HepG2 (cell line): Measurements from ENCODE around the gene MAP2K5. TPM values are rescaled to one million over a fixed set of nuclear protein-coding genes. Genes with fewer than 3 reads are reported as not detected.
A peak's percentile ranks its signal among the peaks of the same experiment; 100 is the strongest.

Experiments used
- ATAC-seq: fragments of 200-7000 bp; cut with Tn5 transposase; 3 replicates; pipeline ENCODE4 v1.9.1; 2020; ENCODE audit warnings: mild to moderate bottlenecking, moderate library complexity
- BruUV-seq: library from RNA; stranded (reverse); fragments of 400-500 nt; replicated peaks from 2 replicates; lab custom pipeline; 2021; lab: Mats Ljungman, UMichigan
- CTCF ChIA-PET: fragments of 300-600 bp; formaldehyde crosslinking; extraction: SDS; loops from one replicate; lab custom pipeline; 2021; ENCODE audit warnings: low total read pairs, inconsistent platforms, low intra/inter-chr PET ratio; lab: Yijun Ruan, JAX
- POLR2A ChIA-PET: fragments of 350-600 bp; sonication (Branson Sonifier 250); formaldehyde crosslinking; loops from one replicate; lab custom pipeline; 2020; ENCODE audit warnings: antibody characterized with exemption, inconsistent platforms; lab: Yijun Ruan, JAX
- DNase-seq: peaks from one replicate; pipeline ENCODE4 v3.0.0-alpha.2; 2015; ENCODE audit warnings: low spot score
- FAIRE-seq: peaks from 3 replicates; lab custom pipeline; 2011; peaks lifted over from hg19 to GRCh38; lab: Jason Lieb, UNC
- H2AFZ ChIP-seq: one replicate; pipeline ENCODE4 v1.6.1; 2011; ENCODE audit warnings: low read length, inconsistent platforms
- H3K27ac ChIP-seq: fragments of 300-600 bp; 3 replicates; pipeline ENCODE4 v1.8.0; 2011; ENCODE audit warnings: mixed run types, mild to moderate bottlenecking, mixed read lengths, low read length, inconsistent platforms; ENCODE audit not compliant: insufficient read depth; ENCODE audit errors: extremely low read length
- H3K27me3 ChIP-seq, 2 experiments: fragments of 200-600 bp in 1 of 2; 2 replicates in 1 of 2; 3 replicates in 1 of 2; pipeline versions ENCODE4 v1.6.0 to v1.8.0; 2011; ENCODE audit warnings: low read length in 2 of 2, mild to moderate bottlenecking in 2 of 2, moderate library complexity in 2 of 2, inconsistent platforms in 1 of 2; ENCODE audit not compliant: insufficient read depth in 2 of 2, control insufficient read depth in 1 of 2
- H3K36me3 ChIP-seq, 2 experiments: fragments of 200-600 bp in 1 of 2; replicated peaks in 1 of 2; 2 replicates in 1 of 2; 3 replicates in 1 of 2; pipeline versions ENCODE4 v1.5.1 to v1.8.0; 2011; ENCODE audit warnings: low read length in 2 of 2, inconsistent platforms in 1 of 2; ENCODE audit not compliant: insufficient read depth in 2 of 2, control insufficient read depth in 1 of 2
- H3K4me1 ChIP-seq: 2 replicates; pipeline ENCODE4 v1.5.1; 2012; ENCODE audit warnings: low read length, inconsistent platforms; ENCODE audit not compliant: insufficient read depth
- H3K4me2 ChIP-seq: 2 replicates; pipeline ENCODE4 v1.6.0; 2011; ENCODE audit warnings: low read depth, low read length, inconsistent platforms
- H3K4me3 ChIP-seq, 3 experiments: fragments of 200-600 bp in 1 of 3; sonication (generic), shearing (Covaris generic) in 1 of 3; replicated peaks in 1 of 3; 2 replicates each; pipeline ENCODE4 v1.5.1; 2011 to 2016; ENCODE audit warnings: low read length in 3 of 3, inconsistent platforms in 2 of 3, low read depth in 2 of 3, mild to moderate bottlenecking in 2 of 3, control low read depth in 1 of 3, mixed read lengths in 1 of 3; ENCODE audit not compliant: insufficient read depth in 1 of 3
- H3K79me2 ChIP-seq: one replicate; pipeline ENCODE4 v1.6.1; 2011; ENCODE audit warnings: low read length, inconsistent platforms; ENCODE audit not compliant: insufficient read depth
- H3K9ac ChIP-seq: 2 replicates; pipeline ENCODE4 v1.6.0; 2011; ENCODE audit warnings: mild to moderate bottlenecking, low read depth, low read length, inconsistent platforms; ENCODE audit not compliant: insufficient read depth
- H3K9me3 ChIP-seq: 2 replicates; pipeline ENCODE4 v1.5.1; 2012; ENCODE audit warnings: mild to moderate bottlenecking, low read length
- H4K20me1 ChIP-seq: 2 replicates; pipeline ENCODE4 v1.6.0; 2011; ENCODE audit warnings: inconsistent platforms, mild to moderate bottlenecking, low read length, moderate library complexity; ENCODE audit not compliant: insufficient read depth
- FOXM1 ChIP-seq: sonication (generic); formaldehyde crosslinking; IDR thresholded peaks from 2 replicates; pipeline ENCODE4 v1.5.0; 2020; ENCODE audit warnings: missing genetic modification reagents
- JUNB ChIP-seq: sonication (generic); formaldehyde crosslinking; IDR thresholded peaks from 2 replicates; pipeline ENCODE4 v1.8.0; 2022; ENCODE audit warnings: missing genetic modification reagents, mild to moderate bottlenecking, borderline replicate concordance
- SALL1 ChIP-seq: sonication (generic); formaldehyde crosslinking; IDR thresholded peaks from 2 replicates; pipeline ENCODE4 v1.8.0; 2022; ENCODE audit warnings: mild to moderate bottlenecking, missing genetic modification reagents
- SMAD9 ChIP-seq: sonication (generic); formaldehyde crosslinking; IDR thresholded peaks from 2 replicates; pipeline ENCODE4 v1.5.1; 2020; ENCODE audit warnings: mild to moderate bottlenecking, missing genetic modification reagents
- SMARCC2 ChIP-seq: fragments of 450-650 bp; IDR thresholded peaks from 2 replicates; pipeline ENCODE4 v1.6.1; 2017; ENCODE audit warnings: antibody characterized with exemption, mild to moderate bottlenecking
- TEAD3 ChIP-seq: optimal IDR thresholded peaks from 2 replicates; pipeline ENCODE3; 2016; ENCODE audit warnings: borderline replicate concordance
- ZNF746 ChIP-seq: sonication (generic); formaldehyde crosslinking; IDR thresholded peaks from 2 replicates; pipeline ENCODE4 v1.8.0; 2022; ENCODE audit warnings: mild to moderate bottlenecking, missing genetic modification reagents
- ZNF850 ChIP-seq: sonication (generic); formaldehyde crosslinking; conservative IDR thresholded peaks from 2 replicates; pipeline ENCODE4 v1.9.0; 2021; ENCODE audit warnings: mild to moderate bottlenecking, missing genetic modification reagents
- WGBS: methylation state at CpG from one replicate; pipeline ENCODE4 v1.1.6; 2017; ENCODE audit warnings: low lambda C conversion rate; 5-methylcytosine and 5-hydroxymethylcytosine counted together
- in situ Hi-C: cut with HindIII; loops from 2 replicates; pipeline ENCODE4 v1.10.0; 2017; ENCODE audit warnings: low pct_unique_long_range_greater_than_20kb; ENCODE audit not compliant: extremely low pct_ligation_motif_present
- intact Hi-C: fragments of 100-400 bp; cut with micrococcal nuclease; formaldehyde crosslinking; loops from one replicate; pipeline ENCODE4 v1.10.0; 2022; ENCODE audit not compliant: unreplicated experiment
- polyA plus RNA-seq, 8 experiments: library from polyadenylated mRNA; depleted of rRNA in 3 of 8; stranded (reverse) in 7 of 8; unstranded in 1 of 8; fragments of >200 nt; fragmentation: Illumina TruSeq in 4 of 8; extraction: Trizol in 4 of 8; gene quantifications; 2 replicates each; pipeline versions ENCODE4 v1.2.1 to v1.2.3, GENCODE V29; 2011 to 2016; ENCODE audit warnings: low read depth in 4 of 8, missing spikeins in 1 of 8, mixed read lengths in 1 of 8; ENCODE audit not compliant: insufficient read depth in 1 of 8
- total RNA-seq, 5 experiments: library from RNA; depleted of rRNA; stranded (reverse); fragments of >200 nt; fragmentation: Illumina TruSeq; extraction: Trizol; gene quantifications; 2 replicates each; pipeline ENCODE4 v1.2.3, GENCODE V29; 2016; ENCODE audit warnings: low read depth in 1 of 5
- TF ChIP-seq, protein P1 (sequence below): sonication (generic); formaldehyde crosslinking; IDR thresholded peaks from 2 replicates; pipeline ENCODE4 v1.4.0; 2020; ENCODE audit warnings: missing genetic modification reagents, borderline replicate concordance
- TF ChIP-seq, protein P2 (sequence below): sonication (generic); formaldehyde crosslinking; IDR thresholded peaks from 2 replicates; pipeline ENCODE4 v1.4.0; 2020; ENCODE audit warnings: missing genetic modification reagents; ENCODE audit errors: not compliant biosample characterization
- TF ChIP-seq, protein P3 (sequence below): sonication (generic); formaldehyde crosslinking; IDR thresholded peaks from 2 replicates; pipeline ENCODE4 v1.5.1; 2020; ENCODE audit warnings: missing genetic modification reagents, mild to moderate bottlenecking, borderline replicate concordance
- TF ChIP-seq, protein P4 (sequence below): IDR thresholded peaks from 2 replicates; pipeline ENCODE4 v1.6.1; 2016; ENCODE audit warnings: missing compliant biosample characterization, missing genetic modification reagents, borderline replicate concordance

MAP2K5 gene
- total and polyA plus RNA-seq, 2 of the 13 experiments (the other 11 are each of a cell fraction or from before 2014, with no cell fraction given), result 4.0 to 4.3 TPM

DNA sequence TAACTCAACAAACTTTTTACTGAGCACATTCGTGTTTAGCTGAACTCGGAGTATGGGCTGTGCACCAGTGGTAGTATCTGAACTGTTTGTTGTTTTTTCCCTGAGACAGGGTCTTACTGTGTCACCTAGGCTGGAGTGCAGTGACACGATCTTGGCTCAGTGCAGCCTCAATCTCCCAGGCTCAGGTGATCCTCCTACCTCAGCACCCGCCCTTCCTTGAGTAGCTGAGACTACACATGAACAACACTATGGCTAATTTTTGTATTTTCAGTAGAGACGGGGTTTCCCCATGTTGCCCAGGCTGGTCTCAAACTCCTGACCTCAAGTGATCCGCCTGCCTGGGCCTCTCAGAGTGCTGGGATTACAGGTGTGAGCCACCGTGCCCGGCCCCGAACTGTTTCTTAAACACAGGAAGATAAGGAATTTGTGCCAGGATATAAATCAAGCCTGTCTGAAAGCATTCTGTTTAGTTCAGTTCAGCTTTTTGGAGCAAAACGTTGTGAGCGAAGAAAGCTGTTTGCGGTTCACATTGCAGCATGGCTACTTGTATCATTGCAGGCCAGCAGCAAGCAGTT is 242.4 kb downstream of the MAP2K5 start (continued):
- TF ChIP-seq FOXM1 (no peak), ZNF746 (CRISPR knock-in tag) (no peak), SMARCC2 (no peak), SMAD9 (CRISPR knock-in tag) (no peak), TEAD3 (CRISPR knock-in tag) (no peak), JUNB (CRISPR knock-in tag) (no peak)
- TF ChIP-seq, protein P1, sequence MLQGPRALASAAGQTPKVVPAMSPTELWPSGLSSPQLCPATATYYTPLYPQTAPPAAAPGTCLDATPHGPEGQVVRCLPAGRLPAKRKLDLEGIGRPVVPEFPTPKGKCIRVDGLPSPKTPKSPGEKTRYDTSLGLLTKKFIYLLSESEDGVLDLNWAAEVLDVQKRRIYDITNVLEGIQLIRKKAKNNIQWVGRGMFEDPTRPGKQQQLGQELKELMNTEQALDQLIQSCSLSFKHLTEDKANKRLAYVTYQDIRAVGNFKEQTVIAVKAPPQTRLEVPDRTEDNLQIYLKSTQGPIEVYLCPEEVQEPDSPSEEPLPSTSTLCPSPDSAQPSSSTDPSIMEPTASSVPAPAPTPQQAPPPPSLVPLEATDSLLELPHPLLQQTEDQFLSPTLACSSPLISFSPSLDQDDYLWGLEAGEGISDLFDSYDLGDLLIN (CRISPR knock-in tag), result no peak
- TF ChIP-seq, protein P2, sequence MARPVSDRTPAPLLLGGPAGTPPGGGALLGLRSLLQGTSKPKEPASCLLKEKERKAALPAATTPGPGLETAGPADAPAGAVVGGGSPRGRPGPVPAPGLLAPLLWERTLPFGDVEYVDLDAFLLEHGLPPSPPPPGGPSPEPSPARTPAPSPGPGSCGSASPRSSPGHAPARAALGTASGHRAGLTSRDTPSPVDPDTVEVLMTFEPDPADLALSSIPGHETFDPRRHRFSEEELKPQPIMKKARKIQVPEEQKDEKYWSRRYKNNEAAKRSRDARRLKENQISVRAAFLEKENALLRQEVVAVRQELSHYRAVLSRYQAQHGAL (CRISPR knock-in tag), result no peak
- TF ChIP-seq, all 625 proteins: peak for 0

DNA sequence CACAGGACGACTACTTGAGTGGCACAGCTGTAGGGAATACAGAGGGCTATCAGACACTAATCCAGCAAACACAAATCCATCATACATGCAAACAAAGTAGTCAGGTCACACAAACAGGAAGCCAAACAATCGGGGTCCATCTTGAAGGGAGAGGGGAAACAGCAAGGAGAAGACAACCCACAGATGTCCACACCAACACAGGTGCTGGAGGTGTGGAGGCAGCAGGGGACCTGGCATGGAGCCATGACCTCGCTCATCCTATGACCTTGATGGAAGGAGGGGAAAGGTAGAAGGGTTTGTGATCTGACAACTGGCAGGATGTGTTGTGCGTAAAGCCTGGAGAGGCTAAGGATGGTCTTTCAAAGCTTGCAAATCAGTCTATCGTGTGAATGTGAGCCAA is 242.9 kb downstream of the MAP2K5 start:
- Histone ChIP-seq H3K9me3 (no peaks in the 10 kb centered on the region), H3K4me3 (no peak overlapping the region), H3K4me1 (no peaks in the 10 kb centered on the region), H3K4me2 (no peak overlapping the region), H3K27ac (no peak overlapping the region), H3K36me3 (no peaks in the 10 kb centered on the region; a peak in 2 of 5 replicates), H3K27me3 (no peaks in the 10 kb centered on the region), H3K9ac (no peak overlapping the region), H2AFZ (no peak overlapping the region), H3K79me2 (no peaks in the 10 kb centered on the region), H4K20me1 (no peaks in the 10 kb centered on the region)
- DNase-seq (no peak), ATAC-seq (no peak), FAIRE-seq (no peak)
- intact Hi-C loops, result no loop called here
- CTCF ChIA-PET, result no interaction called here
- BruUV-seq, result no TSS peak
- no peak for TF ChIP-seq ZNF850 (CRISPR knock-in tag)
- TF ChIP-seq, protein P3, sequence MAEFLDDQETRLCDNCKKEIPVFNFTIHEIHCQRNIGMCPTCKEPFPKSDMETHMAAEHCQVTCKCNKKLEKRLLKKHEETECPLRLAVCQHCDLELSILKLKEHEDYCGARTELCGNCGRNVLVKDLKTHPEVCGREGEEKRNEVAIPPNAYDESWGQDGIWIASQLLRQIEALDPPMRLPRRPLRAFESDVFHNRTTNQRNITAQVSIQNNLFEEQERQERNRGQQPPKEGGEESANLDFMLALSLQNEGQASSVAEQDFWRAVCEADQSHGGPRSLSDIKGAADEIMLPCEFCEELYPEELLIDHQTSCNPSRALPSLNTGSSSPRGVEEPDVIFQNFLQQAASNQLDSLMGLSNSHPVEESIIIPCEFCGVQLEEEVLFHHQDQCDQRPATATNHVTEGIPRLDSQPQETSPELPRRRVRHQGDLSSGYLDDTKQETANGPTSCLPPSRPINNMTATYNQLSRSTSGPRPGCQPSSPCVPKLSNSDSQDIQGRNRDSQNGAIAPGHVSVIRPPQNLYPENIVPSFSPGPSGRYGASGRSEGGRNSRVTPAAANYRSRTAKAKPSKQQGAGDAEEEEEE (CRISPR knock-in tag), result no peak
- 0 out of 2 replicates have a peak, but pooled peaks have one; percentile 8 for TF ChIP-seq SALL1
- TF ChIP-seq, protein P4, sequence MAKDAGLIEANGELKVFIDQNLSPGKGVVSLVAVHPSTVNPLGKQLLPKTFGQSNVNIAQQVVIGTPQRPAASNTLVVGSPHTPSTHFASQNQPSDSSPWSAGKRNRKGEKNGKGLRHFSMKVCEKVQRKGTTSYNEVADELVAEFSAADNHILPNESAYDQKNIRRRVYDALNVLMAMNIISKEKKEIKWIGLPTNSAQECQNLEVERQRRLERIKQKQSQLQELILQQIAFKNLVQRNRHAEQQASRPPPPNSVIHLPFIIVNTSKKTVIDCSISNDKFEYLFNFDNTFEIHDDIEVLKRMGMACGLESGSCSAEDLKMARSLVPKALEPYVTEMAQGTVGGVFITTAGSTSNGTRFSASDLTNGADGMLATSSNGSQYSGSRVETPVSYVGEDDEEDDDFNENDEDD (CRISPR knock-in tag), result no peak
- POLR2A ChIA-PET, result no interaction called here
- in situ Hi-C loops, result no loop called here
- WGBS, result 79% methylated on average over 5 of the region's 5 CpGs
